PFSK-1 (cell line): Measurements from ENCODE around the gene DOCK1.

Source experiments
- FOXP2 ChIP-seq: optimal IDR thresholded peaks from 2 replicates; pipeline ENCODE3; 2011; ENCODE audit warnings: borderline replicate concordance, control low read depth, inconsistent platforms; ENCODE audit not compliant: insufficient read depth; ENCODE audit errors: extremely low read length, extremely low read depth
- POLR2AphosphoS5 ChIP-seq: IDR thresholded peaks from 2 replicates; pipeline ENCODE4 v1.6.1; 2012; ENCODE audit warnings: low read depth, mild to moderate bottlenecking, control low read depth, low read length, moderate library complexity
- SIN3A ChIP-seq: IDR thresholded peaks from 2 replicates; pipeline ENCODE4 v1.6.1; 2012; ENCODE audit warnings: mild to moderate bottlenecking, low read length, moderate library complexity, borderline replicate concordance; ENCODE audit not compliant: insufficient read depth
- TAF1 ChIP-seq: IDR thresholded peaks from 2 replicates; pipeline ENCODE4 v1.6.1; 2012; ENCODE audit warnings: low read length, control low read depth, borderline replicate concordance; ENCODE audit not compliant: insufficient read depth
- TF ChIP-seq, protein P1 (sequence below), 2 experiments: IDR thresholded peaks; 2 replicates each; pipeline versions ENCODE4 v1.6.1 to v1.8.0; 2011 to 2012; ENCODE audit warnings: low read depth in 2 of 2, low read length in 2 of 2, control low read depth in 1 of 2, inconsistent platforms in 1 of 2, mild to moderate bottlenecking in 1 of 2, moderate library complexity in 1 of 2; ENCODE audit not compliant: insufficient read depth in 1 of 2

The DOCK1 gene

DNA sequence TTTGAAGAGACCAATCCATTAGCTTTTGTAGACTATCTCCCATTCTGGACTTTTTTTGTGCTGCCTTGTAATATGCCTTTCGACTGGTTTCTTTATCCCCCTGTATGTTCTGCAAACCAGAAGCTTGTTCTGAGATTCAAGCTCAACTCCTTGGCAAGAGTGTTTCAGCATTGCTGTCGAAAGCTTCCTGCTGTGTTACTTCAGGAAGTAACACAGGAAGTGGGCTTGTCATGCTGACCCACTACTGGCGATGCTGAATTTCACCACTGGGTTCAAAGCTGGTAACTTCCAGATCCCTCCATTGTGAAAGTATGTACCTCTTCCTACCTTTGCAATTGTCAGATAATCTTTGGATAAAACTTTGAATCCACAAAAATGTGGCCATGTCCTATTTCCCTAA lies 349.0 kb downstream of the DOCK1 start:
- no peak for TF ChIP-seq FOXP2
- TF ChIP-seq, protein P1, sequence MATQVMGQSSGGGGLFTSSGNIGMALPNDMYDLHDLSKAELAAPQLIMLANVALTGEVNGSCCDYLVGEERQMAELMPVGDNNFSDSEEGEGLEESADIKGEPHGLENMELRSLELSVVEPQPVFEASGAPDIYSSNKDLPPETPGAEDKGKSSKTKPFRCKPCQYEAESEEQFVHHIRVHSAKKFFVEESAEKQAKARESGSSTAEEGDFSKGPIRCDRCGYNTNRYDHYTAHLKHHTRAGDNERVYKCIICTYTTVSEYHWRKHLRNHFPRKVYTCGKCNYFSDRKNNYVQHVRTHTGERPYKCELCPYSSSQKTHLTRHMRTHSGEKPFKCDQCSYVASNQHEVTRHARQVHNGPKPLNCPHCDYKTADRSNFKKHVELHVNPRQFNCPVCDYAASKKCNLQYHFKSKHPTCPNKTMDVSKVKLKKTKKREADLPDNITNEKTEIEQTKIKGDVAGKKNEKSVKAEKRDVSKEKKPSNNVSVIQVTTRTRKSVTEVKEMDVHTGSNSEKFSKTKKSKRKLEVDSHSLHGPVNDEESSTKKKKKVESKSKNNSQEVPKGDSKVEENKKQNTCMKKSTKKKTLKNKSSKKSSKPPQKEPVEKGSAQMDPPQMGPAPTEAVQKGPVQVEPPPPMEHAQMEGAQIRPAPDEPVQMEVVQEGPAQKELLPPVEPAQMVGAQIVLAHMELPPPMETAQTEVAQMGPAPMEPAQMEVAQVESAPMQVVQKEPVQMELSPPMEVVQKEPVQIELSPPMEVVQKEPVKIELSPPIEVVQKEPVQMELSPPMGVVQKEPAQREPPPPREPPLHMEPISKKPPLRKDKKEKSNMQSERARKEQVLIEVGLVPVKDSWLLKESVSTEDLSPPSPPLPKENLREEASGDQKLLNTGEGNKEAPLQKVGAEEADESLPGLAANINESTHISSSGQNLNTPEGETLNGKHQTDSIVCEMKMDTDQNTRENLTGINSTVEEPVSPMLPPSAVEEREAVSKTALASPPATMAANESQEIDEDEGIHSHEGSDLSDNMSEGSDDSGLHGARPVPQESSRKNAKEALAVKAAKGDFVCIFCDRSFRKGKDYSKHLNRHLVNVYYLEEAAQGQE (IDR thresholded peaks at IDR 0.05; ENCODE audit: insufficient read depth in 1 of 2, low read depth in 2 of 2, low read length in 2 of 2): no peak
- no peak for TF ChIP-seq TAF1
- no peak for TF ChIP-seq POLR2AphosphoS5
- TF ChIP-seq SIN3A: no peak

DNA sequence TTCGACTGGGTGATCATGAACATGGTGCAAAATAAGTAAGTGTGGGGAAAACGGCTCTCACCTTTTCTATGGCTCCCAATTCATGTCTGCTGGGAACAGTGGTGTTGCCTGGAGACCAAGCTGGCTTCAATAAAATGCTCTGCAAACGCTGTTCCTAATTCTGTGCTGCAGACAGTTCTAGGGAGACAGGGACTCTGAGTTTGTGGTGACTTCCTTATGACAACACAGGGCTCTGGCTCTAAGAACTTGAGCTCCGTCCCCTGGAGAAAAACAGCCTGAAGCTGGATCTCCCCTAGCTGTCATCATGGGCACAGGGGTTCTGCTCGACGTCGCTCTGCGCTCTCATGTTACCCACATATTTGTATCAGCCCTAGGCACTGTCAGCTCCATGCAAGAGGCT lies 352.2 kb downstream of the DOCK1 start:
- TF ChIP-seq FOXP2 (no peak), TAF1 (no peak), SIN3A (no peak), POLR2AphosphoS5 (no peak)
- TF ChIP-seq, protein P1 (IDR thresholded peaks at IDR 0.05; ENCODE audit: insufficient read depth in 1 of 2, low read depth in 2 of 2, low read length in 2 of 2): no peak

DNA sequence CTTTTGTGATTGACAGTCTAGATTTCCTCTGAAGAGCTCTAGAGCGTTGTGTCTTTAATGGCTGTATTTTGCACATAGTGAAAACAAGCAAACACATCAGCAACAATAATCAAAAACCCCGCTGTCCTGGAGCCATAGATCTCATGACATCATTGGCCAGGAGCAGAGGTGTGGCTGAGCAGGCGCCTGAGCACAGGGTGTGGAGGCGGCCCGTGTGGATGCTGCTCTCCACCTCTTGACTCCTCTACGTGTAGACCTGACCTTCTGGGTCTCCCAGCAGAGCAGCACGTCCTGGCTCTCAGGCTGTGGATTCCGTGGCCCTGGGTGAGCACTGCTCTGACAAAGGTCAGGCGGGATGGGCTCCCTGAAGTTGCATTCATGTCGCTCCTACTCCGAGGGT lies 354.1 kb downstream of the DOCK1 start:
- TF ChIP-seq FOXP2 (no peak), POLR2AphosphoS5 (no peak), SIN3A (no peak)
- TF ChIP-seq, protein P1 (IDR thresholded peaks at IDR 0.05; ENCODE audit: insufficient read depth in 1 of 2, low read depth in 2 of 2, low read length in 2 of 2): no peak

DNA sequence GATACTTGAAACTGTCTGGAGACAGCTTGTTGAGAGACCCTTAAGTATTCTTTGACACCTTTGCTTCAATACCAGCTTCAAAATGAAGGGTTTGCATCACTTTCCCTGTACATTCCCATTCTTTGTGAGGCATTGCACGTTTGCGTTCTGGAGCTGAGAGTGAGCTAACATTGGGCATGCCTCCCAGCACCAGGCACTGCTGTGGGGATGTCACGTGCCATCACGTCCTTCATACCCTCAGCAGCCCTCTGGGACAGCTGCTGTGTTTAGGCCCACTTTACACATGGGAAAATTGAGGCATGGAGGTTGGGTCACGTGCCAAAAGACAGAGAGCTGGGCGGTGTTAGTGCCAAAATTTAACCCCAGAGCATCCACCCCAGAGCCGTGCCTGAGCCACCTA lies 357.4 kb downstream of the DOCK1 start:
- TF ChIP-seq, protein P1 (IDR thresholded peaks at IDR 0.05; ENCODE audit: insufficient read depth in 1 of 2, low read depth in 2 of 2, low read length in 2 of 2): no peak
- no peak for TF ChIP-seq SIN3A
- TF ChIP-seq TAF1: no peak
- TF ChIP-seq FOXP2: no peak
- no peak for TF ChIP-seq POLR2AphosphoS5

DNA sequence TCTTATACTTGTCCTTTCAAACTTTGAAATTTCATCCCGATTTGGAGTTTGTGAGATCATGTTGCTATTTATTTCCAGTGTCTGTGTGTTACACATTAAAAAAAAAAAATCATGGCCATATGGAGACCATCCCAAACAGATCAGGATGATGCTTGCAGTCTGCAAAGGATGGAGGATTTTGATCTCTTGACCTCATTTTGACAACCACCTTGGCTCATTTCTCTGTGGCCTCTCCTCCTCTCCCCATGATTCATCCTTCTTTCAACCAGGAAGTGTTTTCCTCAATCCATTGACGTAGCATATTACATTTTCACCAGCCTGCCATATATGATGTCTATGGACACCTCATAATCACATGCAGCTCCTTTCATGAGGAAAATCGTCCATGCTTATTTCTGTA lies 360.1 kb downstream of the DOCK1 start:
- no peak for TF ChIP-seq SIN3A
- TF ChIP-seq FOXP2: no peak
- TF ChIP-seq, protein P1 (IDR thresholded peaks at IDR 0.05; ENCODE audit: insufficient read depth in 1 of 2, low read depth in 2 of 2, low read length in 2 of 2): no peak
- no peak for TF ChIP-seq POLR2AphosphoS5
- TF ChIP-seq TAF1: no peak
